IMR-90 (cell line): ENCODE measurements around the gene RNF112. TPM values are rescaled to one million over a fixed set of nuclear protein-coding genes. Genes with fewer than 3 reads are reported as not detected.

ENCODE experiments used
- ATAC-seq: fragments of 200-7000 bp; cut with Tn5 transposase; 2 replicates; pipeline ENCODE4 v1.9.1; 2020; ENCODE audit warnings: low read depth, mild to moderate bottlenecking, moderate library complexity
- BruUV-seq: library from RNA; stranded (reverse); fragments of 400-500 nt; replicated peaks from 2 replicates; lab custom pipeline; 2021; lab: Mats Ljungman, UMichigan
- CTCF ChIA-PET: fragments of 300-600 bp; formaldehyde crosslinking; extraction: SDS; loops from one replicate; lab custom pipeline; 2021; ENCODE audit warnings: antibody characterized with exemption; lab: Yijun Ruan, JAX
- POLR2A ChIA-PET: fragments of 300-600 bp; sonication (Branson Sonifier 250); formaldehyde crosslinking; loops from one replicate; lab custom pipeline; 2022; ENCODE audit warnings: antibody characterized with exemption; ENCODE audit not compliant: unreplicated experiment; lab: Charles Lee
- DNase-seq: peaks from one replicate; pipeline ENCODE4 v3.0.0; 2013
- H2AFZ ChIP-seq: replicated peaks from 2 replicates; pipeline ENCODE3; 2013; ENCODE audit warnings: low read length, mild to moderate bottlenecking; ENCODE audit not compliant: poor library complexity
- H2AK5ac ChIP-seq: 2 replicates; pipeline ENCODE4 v1.6.1; 2013; ENCODE audit warnings: low read depth, low read length, inconsistent platforms
- H2AK9ac ChIP-seq: replicated peaks from 2 replicates; pipeline ENCODE3; 2013; ENCODE audit warnings: mild to moderate bottlenecking, low read depth, low read length, moderate library complexity; ENCODE audit not compliant: poor library complexity
- H2BK120ac ChIP-seq: 2 replicates; pipeline ENCODE4 v1.6.1; 2013; ENCODE audit warnings: low read depth, low read length, inconsistent platforms
- H2BK15ac ChIP-seq: 3 replicates; pipeline ENCODE4 v1.6.1; 2013; ENCODE audit warnings: low read depth, low read length, inconsistent platforms
- H2BK20ac ChIP-seq: 2 replicates; pipeline ENCODE4 v1.6.1; 2013; ENCODE audit warnings: low read depth, mild to moderate bottlenecking, inconsistent platforms, low read length, moderate library complexity
- H2BK5ac ChIP-seq: 2 replicates; pipeline ENCODE4 v1.6.1; 2013; ENCODE audit warnings: mild to moderate bottlenecking, low read depth, low read length, inconsistent platforms; ENCODE audit not compliant: poor library complexity, severe bottlenecking
- H3K14ac ChIP-seq: replicated peaks from 2 replicates; pipeline ENCODE4 v1.6.1; 2013; ENCODE audit warnings: low read depth, low read length, inconsistent platforms
- H3K18ac ChIP-seq: 2 replicates; pipeline ENCODE4 v1.6.1; 2013; ENCODE audit warnings: low read depth, low read length, control low read depth
- H3K23ac ChIP-seq: 2 replicates; pipeline ENCODE4 v1.6.1; 2013; ENCODE audit warnings: low read depth, low read length, inconsistent platforms
- H3K27ac ChIP-seq: 2 replicates; pipeline ENCODE4 v1.5.1; 2013; ENCODE audit warnings: mild to moderate bottlenecking, control low read depth, low read length; ENCODE audit not compliant: insufficient read depth
- H3K27me3 ChIP-seq: 2 replicates; pipeline ENCODE4 v1.6.1; 2013; ENCODE audit warnings: low read length; ENCODE audit not compliant: control insufficient read depth, insufficient read depth
- H3K36me3 ChIP-seq: 2 replicates; pipeline ENCODE4 v1.6.1; 2013; ENCODE audit warnings: low read length, mixed read lengths; ENCODE audit not compliant: control insufficient read depth, insufficient read depth
- H3K4ac ChIP-seq: 2 replicates; pipeline ENCODE4 v1.6.1; 2013; ENCODE audit warnings: low read depth, low read length, inconsistent platforms
- H3K4me1 ChIP-seq: 2 replicates; pipeline ENCODE4 v1.6.1; 2013; ENCODE audit warnings: low read length, mixed read lengths; ENCODE audit not compliant: control insufficient read depth, insufficient read depth
- H3K4me2 ChIP-seq: 2 replicates; pipeline ENCODE4 v1.6.1; 2013; ENCODE audit warnings: low read depth, mild to moderate bottlenecking, control low read depth, low read length, moderate library complexity
- H3K4me3 ChIP-seq: 2 replicates; pipeline ENCODE4 v1.5.1; 2013; ENCODE audit warnings: low read depth, mild to moderate bottlenecking, control low read depth, low read length, moderate library complexity; ENCODE audit not compliant: insufficient read depth
- H3K56ac ChIP-seq: 2 replicates; pipeline ENCODE4 v1.6.1; 2013; ENCODE audit warnings: low read length, inconsistent platforms; ENCODE audit not compliant: insufficient read depth; ENCODE audit errors: extremely low read depth
- H3K79me1 ChIP-seq, 2 experiments: 2 replicates each; pipeline ENCODE4 v1.6.1; 2013; ENCODE audit warnings: low read length in 2 of 2, inconsistent platforms in 1 of 2, low read depth in 1 of 2
- H3K9ac ChIP-seq: 2 replicates; pipeline ENCODE4 v1.6.1; 2013; ENCODE audit warnings: low read depth, low read length, control low read depth
- H3K9me1 ChIP-seq: 2 replicates; pipeline ENCODE4 v1.6.1; 2013; ENCODE audit warnings: low read length, inconsistent platforms; ENCODE audit not compliant: insufficient read depth
- H3K9me3 ChIP-seq: 2 replicates; pipeline ENCODE4 v1.6.1; 2013; ENCODE audit warnings: low read length; ENCODE audit not compliant: control insufficient read depth, insufficient read depth
- H4K20me1 ChIP-seq: 2 replicates; pipeline ENCODE4 v1.6.1; 2013; ENCODE audit warnings: low read length, inconsistent platforms; ENCODE audit not compliant: insufficient read depth
- H4K5ac ChIP-seq: 2 replicates; pipeline ENCODE4 v1.6.1; 2013; ENCODE audit warnings: mild to moderate bottlenecking, low read depth, low read length, control low read depth
- H4K8ac ChIP-seq, 2 experiments: 2 replicates each; pipeline ENCODE4 v1.6.1; 2013; ENCODE audit warnings: low read depth in 2 of 2, low read length in 2 of 2, control low read depth in 1 of 2, inconsistent platforms in 1 of 2
- H4K91ac ChIP-seq: 2 replicates; pipeline ENCODE4 v1.6.1; 2013; ENCODE audit warnings: low read depth, low read length, inconsistent platforms; ENCODE audit not compliant: insufficient read depth
- BHLHE40 ChIP-seq: fragments of 150-350 bp; IDR thresholded peaks from 2 replicates; pipeline ENCODE4 v1.6.1; 2016; ENCODE audit warnings: mild to moderate bottlenecking, low read depth, low read length
- CEBPB ChIP-seq: IDR thresholded peaks from 2 replicates; pipeline ENCODE4 v1.6.1; 2012; ENCODE audit warnings: low read depth, low read length, improper control_type of control experiment
- MAZ ChIP-seq: IDR thresholded peaks from 2 replicates; pipeline ENCODE4 v1.6.1; 2012; ENCODE audit warnings: low read depth, mild to moderate bottlenecking, low read length, improper control_type of control experiment, moderate library complexity, borderline replicate concordance
- POLR2A ChIP-seq: IDR thresholded peaks from 2 replicates; pipeline ENCODE4 v1.6.1; 2012; ENCODE audit warnings: mild to moderate bottlenecking, low read depth, low read length
- RAD21 ChIP-seq: IDR thresholded peaks from 2 replicates; pipeline ENCODE4 v1.6.1; 2012; ENCODE audit warnings: low read length, improper control_type of control experiment
- RCOR1 ChIP-seq: IDR thresholded peaks from 2 replicates; pipeline ENCODE4 v1.6.1; 2012; ENCODE audit warnings: mild to moderate bottlenecking, low read length, improper control_type of control experiment; ENCODE audit not compliant: insufficient replicate concordance
- RFX5 ChIP-seq: IDR thresholded peaks from 2 replicates; pipeline ENCODE4 v1.8.0; 2012; ENCODE audit warnings: low read depth, mild to moderate bottlenecking, low read length, moderate library complexity
- WGBS, 2 experiments: methylation state at CpG; one replicate each; pipeline versions ENCODE4 v1.1.5 to v1.1.7; 2013; ENCODE audit warnings: missing lambda C conversion rate in 2 of 2; ENCODE audit not compliant: insufficient read length in 1 of 2; ENCODE audit errors: extremely low coverage in 2 of 2; 5-methylcytosine and 5-hydroxymethylcytosine counted together
- dilution Hi-C: fragments of 300-500 bp; cut with HindIII; formaldehyde crosslinking; loops from one replicate; pipeline ENCODE4 v1.14.3; 2018; ENCODE audit warnings: low sequenced_read_pairs; ENCODE audit not compliant: unreplicated experiment
- in situ Hi-C: fragments of 300-500 bp; cut with MboI; formaldehyde crosslinking; loops from 3 replicates; pipeline ENCODE4 v1.14.3; 2019; ENCODE audit warnings: low sequenced_read_pairs, inconsistent platforms, mixed read lengths
- intact Hi-C: fragments of 100-400 bp; cut with micrococcal nuclease; formaldehyde crosslinking; loops from 2 replicates; pipeline ENCODE4 v1.10.0; 2022
- polyA plus RNA-seq, 3 experiments: library from polyadenylated mRNA; depleted of rRNA; stranded (reverse); fragments of >200 nt; gene quantifications; 2 replicates each; pipeline ENCODE4 v1.2.3, GENCODE V29; 2012; ENCODE audit warnings: low replicate concordance in 1 of 3
- total RNA-seq: library from RNA; depleted of rRNA; stranded (reverse); fragments of >200 nt; gene quantifications from 2 replicates; pipeline ENCODE4 v1.2.3, GENCODE V29; 2012
- TF ChIP-seq, protein P1 (sequence below): conservative IDR thresholded peaks from 2 replicates; pipeline ENCODE4 v1.5.1; 2012; ENCODE audit warnings: mild to moderate bottlenecking, low read depth, low read length, improper control_type of control experiment
- TF ChIP-seq, protein P2 (sequence below): fragments of 150-350 bp; IDR thresholded peaks from 2 replicates; pipeline ENCODE4 v1.6.1; 2016; ENCODE audit warnings: low read depth, mild to moderate bottlenecking, low read length, moderate library complexity, borderline replicate concordance

The RNF112 gene
- total and polyA plus RNA-seq, 2 of the 4 experiments (the other 2 are of a cell fraction) = 2.5 to 5.7 TPM

DNA sequence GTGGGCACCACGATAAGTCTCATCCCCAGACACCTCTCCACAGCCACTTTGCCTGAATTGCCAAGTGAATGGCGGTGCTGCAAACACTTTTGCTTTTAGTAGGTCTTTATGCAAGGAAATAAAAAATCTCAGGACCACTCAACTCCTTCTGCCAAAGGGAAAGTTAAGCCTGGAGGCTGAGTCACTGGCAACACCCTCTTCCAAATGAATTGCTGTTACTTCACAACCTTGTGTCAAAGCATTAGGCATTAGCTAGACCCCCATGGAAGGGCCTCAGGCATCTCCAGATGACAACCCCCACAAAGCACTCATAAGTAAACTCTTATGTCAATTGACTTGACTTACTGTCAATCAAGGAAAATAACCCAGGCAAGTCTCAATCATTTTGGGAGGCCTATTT lies 43.0 kb downstream of the RNF112 start:
- no TSS peak for BruUV-seq
- no peaks in the 10 kb centered on the region for H3K79me1 ChIP-seq
- no peak for TF ChIP-seq RFX5
- TF ChIP-seq, protein P1, sequence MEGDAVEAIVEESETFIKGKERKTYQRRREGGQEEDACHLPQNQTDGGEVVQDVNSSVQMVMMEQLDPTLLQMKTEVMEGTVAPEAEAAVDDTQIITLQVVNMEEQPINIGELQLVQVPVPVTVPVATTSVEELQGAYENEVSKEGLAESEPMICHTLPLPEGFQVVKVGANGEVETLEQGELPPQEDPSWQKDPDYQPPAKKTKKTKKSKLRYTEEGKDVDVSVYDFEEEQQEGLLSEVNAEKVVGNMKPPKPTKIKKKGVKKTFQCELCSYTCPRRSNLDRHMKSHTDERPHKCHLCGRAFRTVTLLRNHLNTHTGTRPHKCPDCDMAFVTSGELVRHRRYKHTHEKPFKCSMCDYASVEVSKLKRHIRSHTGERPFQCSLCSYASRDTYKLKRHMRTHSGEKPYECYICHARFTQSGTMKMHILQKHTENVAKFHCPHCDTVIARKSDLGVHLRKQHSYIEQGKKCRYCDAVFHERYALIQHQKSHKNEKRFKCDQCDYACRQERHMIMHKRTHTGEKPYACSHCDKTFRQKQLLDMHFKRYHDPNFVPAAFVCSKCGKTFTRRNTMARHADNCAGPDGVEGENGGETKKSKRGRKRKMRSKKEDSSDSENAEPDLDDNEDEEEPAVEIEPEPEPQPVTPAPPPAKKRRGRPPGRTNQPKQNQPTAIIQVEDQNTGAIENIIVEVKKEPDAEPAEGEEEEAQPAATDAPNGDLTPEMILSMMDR = no peak
- no peak for TF ChIP-seq CEBPB
- no peak for TF ChIP-seq RCOR1
- TF ChIP-seq RAD21 = no peak
- TF ChIP-seq BHLHE40 = no peak
- TF ChIP-seq, protein P2, sequence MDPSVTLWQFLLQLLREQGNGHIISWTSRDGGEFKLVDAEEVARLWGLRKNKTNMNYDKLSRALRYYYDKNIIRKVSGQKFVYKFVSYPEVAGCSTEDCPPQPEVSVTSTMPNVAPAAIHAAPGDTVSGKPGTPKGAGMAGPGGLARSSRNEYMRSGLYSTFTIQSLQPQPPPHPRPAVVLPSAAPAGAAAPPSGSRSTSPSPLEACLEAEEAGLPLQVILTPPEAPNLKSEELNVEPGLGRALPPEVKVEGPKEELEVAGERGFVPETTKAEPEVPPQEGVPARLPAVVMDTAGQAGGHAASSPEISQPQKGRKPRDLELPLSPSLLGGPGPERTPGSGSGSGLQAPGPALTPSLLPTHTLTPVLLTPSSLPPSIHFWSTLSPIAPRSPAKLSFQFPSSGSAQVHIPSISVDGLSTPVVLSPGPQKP = no peak
- TF ChIP-seq MAZ = no peak
- no peak for TF ChIP-seq POLR2A
- no peak overlapping the region for H2AK9ac ChIP-seq
- no peak overlapping the region for H3K4me2 ChIP-seq
- H4K91ac ChIP-seq = no peak overlapping the region
- no peak overlapping the region for H2AFZ ChIP-seq
- no peaks in the 10 kb centered on the region for H4K20me1 ChIP-seq
- dilution Hi-C loops (no loop called here), in situ Hi-C loops (loop anchor here (5.0 kb wide), 1 partner anchor 48 kb away; no protein-coding TSS in a partner anchor), intact Hi-C loops (no loop called here)
- no peaks in the 10 kb centered on the region for H3K9me1 ChIP-seq
- H3K9me3 ChIP-seq = no peaks in the 10 kb centered on the region
- ATAC-seq (no peak), DNase-seq (no peak)
- no peak overlapping the region for H2BK120ac ChIP-seq
- H3K36me3 ChIP-seq = no peaks in the 10 kb centered on the region
- H3K18ac ChIP-seq = no peak overlapping the region
- H4K5ac ChIP-seq = no peak overlapping the region
- no peak overlapping the region for H3K27ac ChIP-seq
- no peak overlapping the region for H2BK15ac ChIP-seq
- no peak overlapping the region for H3K4me3 ChIP-seq
- no peak overlapping the region for H2AK5ac ChIP-seq
- no peak overlapping the region for H3K14ac ChIP-seq
- CTCF ChIA-PET = no interaction called here
- H2BK20ac ChIP-seq = no peak overlapping the region
- peaks cover 6% of the 10 kb centered on the region for H3K4me1 ChIP-seq
- no peak overlapping the region for H3K23ac ChIP-seq
- POLR2A ChIA-PET = no interaction called here
- no peak overlapping the region for H2BK5ac ChIP-seq
- no peak overlapping the region for H4K8ac ChIP-seq
- no CpG with 5 or more reads among the region's 2 CpGs for WGBS, 2 experiments
- H3K27me3 ChIP-seq = peaks cover 36% of the 10 kb centered on the region
- no peak overlapping the region for H3K56ac ChIP-seq
- H3K9ac ChIP-seq = no peak overlapping the region
- H3K4ac ChIP-seq = no peak overlapping the region
